K562 (cell line): ENCODE results near the gene HPN. TPM values are rescaled to one million over a fixed set of nuclear protein-coding genes. Genes with fewer than 3 reads are reported as not detected.

Experiments
- HDGF ChIP-seq: fragments of 450-650 bp; IDR thresholded peaks from 2 replicates; pipeline ENCODE4 v1.6.1; 2016
- HMG20A ChIP-seq: fragments of 450-650 bp; formaldehyde crosslinking; conservative IDR thresholded peaks from 2 replicates; pipeline ENCODE4 v1.4.0; 2020; ENCODE audit warnings: mild to moderate bottlenecking, mixed read lengths
- TRIM25 ChIP-seq: fragments of 450-650 bp; IDR thresholded peaks from 2 replicates; pipeline ENCODE4 v1.7.0; 2016; ENCODE audit warnings: borderline replicate concordance
- ZBTB26 ChIP-seq: fragments of 450-650 bp; formaldehyde crosslinking; IDR thresholded peaks from 2 replicates; pipeline ENCODE4 v1.4.0; 2022; ENCODE audit warnings: missing genetic modification characterization
- ZNF318 ChIP-seq, 2 experiments: fragments of 450-650 bp; IDR thresholded peaks; 2 replicates each; pipeline ENCODE4 v1.6.1; 2016; ENCODE audit warnings: mild to moderate bottlenecking in 2 of 2, borderline replicate concordance in 1 of 2, low read depth in 1 of 2, moderate library complexity in 1 of 2
- polyA plus RNA-seq, 8 experiments: library from polyadenylated mRNA; depleted of rRNA in 4 of 8; stranded (reverse) in 5 of 8; unstranded in 3 of 8; fragments of >200 nt; fragmentation: Nextera tagmentation in 2 of 8; fragmentation: Illumina TruSeq in 1 of 8; extraction: Ambion mirVana in 2 of 8; extraction: Trizol in 1 of 8; gene quantifications; 2 replicates each; pipeline versions ENCODE4 v1.2.1 to v1.2.3, GENCODE V29; 2011 to 2014; ENCODE audit warnings: inconsistent platforms in 1 of 8, missing spikeins in 1 of 8
- total RNA-seq, 7 experiments: library from RNA; depleted of rRNA in 6 of 7; stranded (reverse); fragments of >200 nt in 6 of 7; fragmentation: Illumina TruSeq in 2 of 7; extraction: Trizol in 2 of 7; gene quantifications; 2 replicates each; pipeline versions ENCODE4 v1.2.1 to v1.2.3, GENCODE V29; 2011 to 2021; ENCODE audit warnings: low replicate concordance in 1 of 7

Gene HPN
- total and polyA plus RNA-seq, 9 of the 15 experiments (the other 6 are each of a cell fraction or from before 2014, with no cell fraction given) = 0.10 to 0.20 TPM; not detected in 7

DNA sequence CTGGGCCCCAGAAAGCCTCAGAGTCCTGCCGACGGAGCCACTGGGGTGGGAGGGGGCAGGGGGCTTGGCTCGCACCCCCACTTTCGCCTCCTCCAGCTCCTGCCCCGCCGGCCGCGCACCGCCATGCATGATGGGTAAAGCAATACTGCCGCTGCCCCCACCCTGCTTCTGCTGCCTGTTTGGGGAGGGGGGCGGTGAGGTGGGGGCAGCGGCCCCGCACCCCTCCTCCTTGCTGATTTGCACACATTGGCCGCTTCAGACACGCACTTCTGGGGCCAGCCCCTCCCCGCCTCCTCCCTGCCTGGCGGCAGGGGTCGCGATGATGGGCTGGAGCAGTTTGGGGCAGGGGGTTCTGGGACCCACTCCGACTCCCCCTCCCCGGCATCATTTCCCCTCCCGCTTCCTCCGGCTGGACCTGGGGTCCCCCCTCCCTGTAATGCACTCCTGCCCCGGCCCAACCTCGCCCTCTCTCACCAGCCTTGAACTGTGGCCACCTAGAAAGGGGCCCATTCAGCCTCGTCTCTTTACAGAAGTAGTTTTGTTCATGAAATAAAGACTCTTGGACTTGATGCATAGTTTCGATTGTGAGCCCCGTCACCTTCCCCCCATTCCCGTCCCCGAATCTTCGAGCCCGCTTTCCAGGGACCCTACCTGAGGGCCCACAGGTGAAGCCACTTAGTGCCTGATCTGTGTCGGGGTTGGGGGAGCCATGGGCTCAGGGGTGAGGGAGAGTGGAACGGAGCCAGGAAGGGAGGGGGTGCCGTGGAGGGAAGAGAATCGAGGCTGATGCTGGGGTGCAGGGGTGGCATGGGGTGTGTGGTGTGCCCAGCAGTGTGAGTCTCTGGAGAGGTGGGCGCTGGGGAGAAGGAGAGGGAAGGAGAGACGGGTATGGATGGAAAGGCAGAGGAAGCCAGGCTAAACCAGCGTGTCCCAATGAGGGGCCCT, 1.4 kb upstream of the HPN start (continued):
- TF ChIP-seq TRIM25 = 0 out of 2 replicates have a peak, but pooled peaks have one; percentile 48
- TF ChIP-seq HMG20A (CRISPR knock-in tag) = no peak
- TF ChIP-seq ZBTB26 (CRISPR knock-in tag) = peak; percentile 34; the same call in 1 of the 2 replicates
- TF ChIP-seq ZNF318 (IDR thresholded peaks at IDR 0.05; ENCODE audit: borderline replicate concordance in 1 of 2, low read depth in 1 of 2) = no peak
- peak; percentile 84; the same call in 1 of the 2 replicates for TF ChIP-seq HDGF
- TF ChIP-seq, all 486 proteins: peak for 14
